SHP77 (cell line): ENCODE results near the gene ASH1L.
"Not testable (repeated sequence)": the region's sequence is repeated elsewhere in the genome, so short reads cannot be mapped to it uniquely, and the experiment has no call there.

Source experiments
- DNase-seq, 2 experiments: peaks; one replicate each; lab custom pipeline; 2025; lab: John Stamatoyannopoulos, UW

ASH1L gene

GRCh38 chr1:155561779-155562580, 623 bp downstream of the ASH1L start:
- DNase-seq = peak in 1 of 2 experiments; percentile 72

GRCh38 chr1:155555915-155556314, 6.7 kb downstream of the ASH1L start:
- DNase-seq = no peak

GRCh38 chr1:155553349-155553748, 9.3 kb downstream of the ASH1L start:
- DNase-seq = no peak

DNA sequence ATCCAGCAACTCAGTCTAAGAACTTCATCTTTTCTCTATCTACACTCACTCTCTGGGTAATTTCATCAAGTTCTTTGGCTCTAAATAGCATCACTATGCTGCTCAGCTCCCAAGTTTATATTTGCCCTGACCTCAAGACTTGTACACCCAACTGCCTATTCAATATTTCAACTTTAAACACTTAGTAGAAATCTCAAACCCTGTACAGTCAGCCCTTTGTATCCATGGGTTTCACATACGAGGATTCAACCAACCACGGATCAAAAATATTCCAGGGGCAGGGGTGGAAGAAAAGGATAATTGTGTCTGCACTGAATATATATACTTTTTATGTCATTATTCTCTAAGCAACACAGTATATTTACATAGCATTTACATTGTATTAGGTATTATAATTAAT, 13.9 kb downstream of the ASH1L start:
- DNase-seq = no peak

DNA sequence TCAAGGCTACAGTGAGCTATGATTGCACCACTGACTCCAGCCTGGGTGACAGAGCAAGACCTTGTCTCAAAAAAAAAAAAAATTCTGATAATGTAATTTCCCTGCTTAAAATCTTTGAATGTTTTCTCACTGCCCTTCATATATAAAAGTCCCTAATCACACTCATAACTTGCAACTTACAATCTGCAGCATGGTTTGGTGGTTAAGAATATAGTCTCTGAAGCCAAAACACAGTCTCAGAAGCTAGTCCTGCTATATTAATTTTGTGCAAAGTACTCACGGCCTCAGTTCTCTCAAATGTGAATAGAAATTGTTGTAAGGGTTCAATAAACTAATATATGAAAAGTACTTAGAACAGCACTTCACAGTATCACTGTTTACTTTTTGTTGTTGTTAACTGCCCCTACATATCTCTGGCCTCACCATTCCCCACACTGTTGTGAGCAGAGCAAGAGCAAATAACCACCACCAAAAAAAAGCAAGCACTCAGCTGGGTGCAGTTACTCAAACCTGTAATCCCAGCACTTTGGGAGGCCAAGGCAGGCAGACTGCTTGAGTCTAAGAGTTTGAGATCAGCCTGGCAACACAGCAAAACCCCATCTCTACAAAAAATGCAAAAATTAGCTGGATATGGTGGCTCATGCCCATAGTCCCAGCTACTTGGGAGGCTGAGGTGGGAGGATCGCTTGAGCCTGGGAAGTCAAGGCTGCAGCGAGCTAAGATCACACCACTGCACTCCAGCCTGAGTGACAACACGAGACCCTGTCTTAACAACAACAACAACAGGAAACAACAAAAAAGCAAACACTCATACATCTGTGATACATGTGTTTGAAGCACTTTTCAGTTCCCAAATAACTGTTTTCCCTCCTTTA, 22.4 kb downstream of the ASH1L start:
- no peak for DNase-seq

GRCh38 chr1:155537193-155537592, 25.4 kb downstream of the ASH1L start:
- no peak for DNase-seq

DNA sequence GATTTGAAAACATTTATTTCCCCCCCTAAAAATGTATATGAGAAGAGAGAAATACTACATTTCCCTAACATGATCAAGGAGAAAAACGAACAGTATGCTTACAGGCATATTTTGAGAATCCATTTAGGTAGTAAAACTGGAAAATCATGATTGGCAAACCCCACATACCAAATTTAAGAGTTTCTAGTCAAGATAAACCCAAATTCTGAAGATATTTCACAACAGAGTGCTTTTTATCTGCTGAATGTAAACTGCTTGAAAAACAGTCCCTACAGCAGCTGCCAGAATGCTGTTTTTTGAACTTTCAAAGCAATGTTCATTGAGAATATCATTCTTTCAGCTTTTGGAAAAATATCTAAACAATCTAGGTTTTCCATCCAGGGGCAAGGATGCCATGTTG, 31.0 kb downstream of the ASH1L start:
- DNase-seq = no peak

DNA sequence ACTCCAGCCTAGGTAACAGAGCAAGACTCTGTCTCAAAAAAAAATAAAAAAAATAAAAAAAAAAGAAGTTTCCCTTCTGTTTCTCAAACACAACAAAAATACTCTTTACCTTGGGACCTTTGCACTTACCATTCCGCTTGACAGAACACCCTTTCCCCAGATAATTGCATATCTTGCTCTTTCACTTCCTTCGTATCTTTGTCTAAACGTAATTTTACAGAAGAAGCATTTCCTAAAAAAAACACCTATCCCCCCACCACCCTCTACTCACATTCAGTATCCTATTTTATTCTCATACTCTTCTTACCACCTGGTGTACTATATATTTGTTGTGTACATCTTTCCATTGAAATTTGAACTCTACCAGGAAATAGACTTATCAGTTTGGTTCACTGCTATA, 32.7 kb downstream of the ASH1L start:
- no peak for DNase-seq

DNA sequence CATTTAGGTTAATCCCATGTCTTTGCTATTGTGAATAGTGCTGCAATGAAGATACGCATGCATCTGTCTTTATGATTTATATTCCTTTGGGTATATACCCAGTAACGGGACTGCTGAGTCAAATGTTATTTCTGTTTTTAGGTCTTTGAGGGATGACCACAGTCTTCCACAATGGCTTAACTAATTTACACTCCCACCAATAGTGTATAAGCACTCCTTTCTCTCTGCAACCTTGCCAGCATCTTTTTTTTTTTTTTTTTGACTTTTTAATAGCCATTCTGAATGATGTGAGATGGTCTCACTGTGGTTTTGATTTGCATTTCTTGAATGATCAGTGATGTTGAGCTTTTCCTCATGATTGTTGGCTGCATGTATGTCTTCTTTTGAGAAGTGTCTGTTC, 33.5 kb downstream of the ASH1L start:
- DNase-seq = no peak

DNA sequence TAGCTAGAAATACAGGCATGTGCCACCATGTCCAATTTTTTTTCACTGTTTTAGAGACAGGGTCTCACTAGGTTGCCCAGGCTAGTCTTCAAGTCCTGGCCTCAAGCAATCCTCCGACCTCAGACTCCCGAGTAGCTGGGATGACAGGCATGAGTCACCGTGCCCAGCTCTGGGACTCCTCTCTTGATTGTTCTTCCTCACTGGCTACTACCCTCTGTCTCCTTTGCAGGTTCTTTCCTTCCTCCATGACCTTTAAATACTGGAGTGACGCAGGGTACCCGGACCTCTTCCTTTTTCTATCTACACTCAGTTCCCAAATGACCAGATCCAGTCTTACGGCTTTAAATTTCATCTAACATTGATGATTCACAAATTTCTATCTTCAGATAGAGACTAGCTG, 34.9 kb downstream of the ASH1L start:
- DNase-seq = no peak

- no peak for DNase-seq
These were observed 36.2 kb downstream of the ASH1L start for GRCh38 chr1:155526356-155526755.

GRCh38 chr1:155522069-155522468, 40.5 kb downstream of the ASH1L start:
- no peak for DNase-seq

GRCh38 chr1:155518484-155518883, 44.1 kb downstream of the ASH1L start:
- no peak for DNase-seq

GRCh38 chr1:155514582-155515187, 47.9 kb downstream of the ASH1L start:
- DNase-seq = no peak

GRCh38 chr1:155513300-155513916, 49.2 kb downstream of the ASH1L start:
- no peak for DNase-seq

DNA sequence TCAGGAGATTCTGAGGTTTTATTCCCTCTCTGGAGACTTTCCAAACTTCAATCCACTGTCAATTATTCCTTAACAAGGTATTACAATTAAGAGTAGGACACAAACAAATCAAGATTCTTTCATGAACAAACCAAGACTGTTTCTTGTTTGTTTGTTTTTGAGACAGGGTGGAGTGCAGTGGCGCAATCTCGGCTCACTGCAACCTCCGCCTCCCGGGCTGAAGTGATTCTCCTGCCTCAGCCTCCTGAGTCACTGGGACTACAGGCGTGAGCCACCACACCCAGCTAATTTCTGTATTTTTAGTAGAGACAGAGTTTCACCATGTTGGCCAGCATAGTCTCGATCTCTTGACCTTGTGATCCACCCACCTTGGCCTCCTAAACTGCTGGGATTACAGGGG, 51.2 kb downstream of the ASH1L start:
- not testable (repeated sequence) for DNase-seq

DNA sequence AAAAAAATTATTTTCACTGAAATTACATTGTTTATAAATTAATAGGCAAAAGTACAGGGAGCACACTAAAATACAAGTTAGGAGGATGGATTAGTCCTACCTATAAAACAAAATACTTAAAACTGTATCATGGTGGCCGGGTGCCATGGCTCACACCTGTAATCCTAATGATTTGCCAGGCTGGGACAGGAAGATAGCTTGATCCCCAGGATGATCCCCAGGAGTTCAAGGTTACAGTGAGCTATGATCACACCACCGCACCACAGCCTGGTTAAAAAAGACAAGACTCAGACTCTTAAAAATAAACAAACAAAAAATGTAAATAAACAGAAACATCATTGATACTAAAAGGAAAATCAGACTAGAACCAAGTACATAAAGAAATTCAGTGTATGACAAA, 53.5 kb downstream of the ASH1L start:
- no peak for DNase-seq

GRCh38 chr1:155507945-155508344, 54.7 kb downstream of the ASH1L start:
- no peak for DNase-seq

- not testable (repeated sequence) for DNase-seq
These were observed 56.6 kb downstream of the ASH1L start for GRCh38 chr1:155505963-155506362.

DNA sequence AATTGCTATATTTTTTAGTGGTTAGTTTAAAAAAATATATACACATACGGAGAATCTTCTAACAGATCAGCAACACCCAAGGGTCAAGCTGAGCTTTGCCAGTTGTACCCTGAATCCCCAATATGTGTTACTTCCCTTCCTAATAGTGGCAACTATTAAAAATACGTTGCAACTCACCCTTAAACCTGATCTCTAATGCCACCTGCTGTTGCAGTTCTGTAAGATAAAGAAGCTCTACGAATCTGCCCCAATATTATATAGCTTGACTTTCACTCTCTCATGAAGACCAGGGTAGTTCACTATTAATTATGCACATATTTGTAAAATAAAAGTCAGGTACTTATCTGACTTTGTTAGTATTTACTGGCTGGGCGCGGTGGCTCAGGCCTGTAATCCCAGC, 58.4 kb downstream of the ASH1L start:
- DNase-seq = peak; percentile 4 to 28

DNA sequence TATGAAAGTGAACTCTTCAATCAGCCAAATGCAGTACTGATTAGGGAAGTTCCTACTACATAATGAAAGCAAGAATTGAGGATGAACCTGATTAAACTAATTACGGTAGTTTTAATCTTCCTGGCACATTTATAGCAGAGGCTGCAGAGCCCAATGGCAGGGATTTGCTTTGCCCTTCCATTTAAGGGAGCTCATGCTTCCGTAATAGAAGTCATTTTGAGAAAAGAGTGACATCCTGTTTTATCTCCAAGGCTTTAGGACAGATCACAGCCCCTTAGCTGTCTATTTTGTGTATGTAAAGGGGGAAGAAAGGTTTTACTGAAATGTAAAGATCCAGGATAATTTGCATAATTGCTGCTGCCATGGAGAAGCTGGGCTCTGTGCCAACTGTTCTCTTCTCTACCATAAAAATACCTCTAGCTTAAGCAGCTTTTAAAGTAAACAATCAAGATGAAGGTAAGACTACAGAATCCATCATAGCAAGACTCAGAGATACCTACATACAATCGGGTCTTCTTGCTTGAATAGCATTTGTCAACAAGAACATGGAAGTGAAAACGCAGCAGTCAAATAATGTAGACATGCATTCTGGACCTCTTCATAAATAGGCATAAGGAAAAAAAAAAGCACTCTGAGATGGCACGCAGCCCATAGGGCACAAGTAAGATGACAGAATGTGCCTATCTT, 62.5 kb downstream of the ASH1L start:
- DNase-seq = peak; percentile 59 to 66

GRCh38 chr1:155499263-155499662, 63.3 kb downstream of the ASH1L start:
- no peak for DNase-seq
